Aorta (tissue), 5 donors: ENCODE data around the gene UBR1. TPM values are rescaled to one million over a fixed set of nuclear protein-coding genes. Genes with fewer than 3 reads are reported as not detected.

Experiments
- ATAC-seq: fragments of 200-7000 bp; cut with Tn5 transposase; one replicate; pipeline ENCODE4 v1.9.1; 2022; ENCODE audit warnings: moderate library complexity; ENCODE audit not compliant: low FRiP score
- DNase-seq, 2 donors: peaks; one replicate each; pipeline ENCODE4 v3.0.0-alpha.2; 2020
- H3K27ac ChIP-seq, 2 donors: one replicate each; pipeline ENCODE4 v1.5.1; 2013; ENCODE audit warnings: low read length in 2 of 2, mild to moderate bottlenecking in 2 of 2, moderate library complexity in 2 of 2, control low read depth in 1 of 2, inconsistent platforms in 1 of 2, low read depth in 1 of 2
- H3K27me3 ChIP-seq, 2 donors: one replicate each; pipeline ENCODE4 v1.6.1; 2013; ENCODE audit warnings: control low read depth in 1 of 2, low read length in 1 of 2, mild to moderate bottlenecking in 1 of 2, moderate library complexity in 1 of 2; ENCODE audit not compliant: insufficient read depth in 2 of 2, control insufficient read depth in 1 of 2
- H3K36me3 ChIP-seq, 2 donors: one replicate each; pipeline ENCODE4 v1.6.1; 2013; ENCODE audit warnings: control low read depth in 1 of 2, low read length in 1 of 2, mild to moderate bottlenecking in 1 of 2; ENCODE audit not compliant: insufficient read depth in 2 of 2, control insufficient read depth in 1 of 2
- H3K4me1 ChIP-seq, 2 donors: one replicate each; pipeline ENCODE4 v1.6.1; 2013; ENCODE audit warnings: low read length in 2 of 2, control low read depth in 1 of 2, mild to moderate bottlenecking in 1 of 2, moderate library complexity in 1 of 2; ENCODE audit not compliant: insufficient read depth in 2 of 2, control insufficient read depth in 1 of 2
- H3K4me3 ChIP-seq, 2 donors: one replicate each; pipeline ENCODE4 v1.5.1; 2013; ENCODE audit warnings: low read length in 2 of 2, control low read depth in 1 of 2, mild to moderate bottlenecking in 1 of 2
- H3K9me3 ChIP-seq: one replicate; pipeline ENCODE4 v1.6.1; 2013; ENCODE audit warnings: mild to moderate bottlenecking, low read length; ENCODE audit not compliant: control insufficient read depth
- WGBS, 2 donors: extraction: QIAGEN DNeasy Blood & Tissue Kit; methylation state at CpG; one replicate each; pipeline ENCODE4 v1.1.7; 2013; 5-methylcytosine and 5-hydroxymethylcytosine counted together
- intact Hi-C, 2 donors: fragments of 100-400 bp; cut with DNase I; formaldehyde crosslinking; loops; one replicate each; pipeline versions ENCODE4 v1.14.2 to v1.15.0; 2022
- polyA plus RNA-seq, 2 donors: library from polyadenylated mRNA; stranded (reverse); fragments of 200-250 nt; gene quantifications; one replicate each; pipeline ENCODE4 v1.2.3, GENCODE V29; 2013
- total RNA-seq, 2 donors: library from RNA; stranded (reverse); fragmentation: NEBNext Ultra II Directional; extraction: Animal tissue kit (Norgen Biotek cat#: 25700); gene quantifications; one replicate each; pipeline ENCODE4 v1.2.1, GENCODE V29; 2021
- donor health status: healthy with polysubstance abuse.
- donor health status: Bipolar disorder and iron deficiency.
- donor health status: DM: no; HTN: no; CAD: no.
- donor health status: DM: no; HTN: no; CAD: no.
- donor health status: DM: yes; HTN: yes; CAD: no.

The UBR1 gene
- total and polyA plus RNA-seq, 4 donors = 4.0 to 43.7 (median 25.0) TPM

DNA sequence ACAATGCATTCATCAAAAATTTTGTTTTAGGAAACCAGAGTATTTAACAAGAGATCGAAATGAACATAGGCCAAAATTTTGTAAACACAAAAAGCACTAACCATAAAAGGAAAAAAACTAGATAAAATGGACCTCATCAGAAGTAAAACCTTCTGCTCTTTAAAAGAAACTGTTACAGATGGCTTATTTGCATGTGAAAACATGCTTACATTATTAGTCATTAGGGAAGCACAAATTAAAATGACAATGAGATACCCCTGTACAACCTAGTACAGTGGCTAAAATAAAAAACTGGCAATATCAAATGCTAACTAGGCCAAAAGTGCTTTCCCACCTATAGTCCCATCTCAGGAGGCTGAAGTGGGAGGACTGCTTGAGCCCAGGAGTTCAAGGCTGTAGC, 19.3 kb downstream of the UBR1 start:
- Histone ChIP-seq H3K4me3 (no peak overlapping the region), H3K9me3 (no peaks in the 10 kb centered on the region), H3K27me3 (no peaks in the 10 kb centered on the region), H3K4me1 (no peaks in the 10 kb centered on the region), H3K27ac (no peak overlapping the region), H3K36me3 (no peaks in the 10 kb centered on the region)
- WGBS, 2 donors = 10 to 25% methylated on average over 1 of the region's 1 CpG
- intact Hi-C loops = no loop called here
- ATAC-seq = no peak
- no peak for DNase-seq

DNA sequence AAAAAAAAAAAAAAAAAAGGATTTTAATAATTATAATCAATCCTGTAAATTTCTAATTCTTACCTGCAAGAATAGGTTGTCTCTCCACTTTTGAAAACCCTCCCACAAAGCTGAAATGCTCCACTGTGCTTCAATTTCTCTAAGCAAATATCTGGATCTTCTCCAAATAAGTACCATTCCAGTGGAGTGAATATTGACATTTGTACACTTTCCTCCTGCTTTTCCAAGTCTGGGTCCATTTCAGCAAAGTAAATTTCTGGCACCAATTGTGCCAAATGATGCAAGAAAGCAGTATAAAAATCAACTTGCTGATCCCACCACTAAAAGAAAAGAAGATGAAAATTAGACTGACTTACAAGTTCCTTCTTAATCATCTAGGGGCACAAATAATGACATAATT, 19.9 kb downstream of the UBR1 start:
- Histone ChIP-seq H3K36me3 (no peaks in the 10 kb centered on the region), H3K4me3 (no peak overlapping the region), H3K27ac (no peak overlapping the region), H3K9me3 (no peaks in the 10 kb centered on the region), H3K4me1 (no peaks in the 10 kb centered on the region), H3K27me3 (no peaks in the 10 kb centered on the region)
- DNase-seq (no peak), ATAC-seq (no peak)
- intact Hi-C loops = no loop called here

DNA sequence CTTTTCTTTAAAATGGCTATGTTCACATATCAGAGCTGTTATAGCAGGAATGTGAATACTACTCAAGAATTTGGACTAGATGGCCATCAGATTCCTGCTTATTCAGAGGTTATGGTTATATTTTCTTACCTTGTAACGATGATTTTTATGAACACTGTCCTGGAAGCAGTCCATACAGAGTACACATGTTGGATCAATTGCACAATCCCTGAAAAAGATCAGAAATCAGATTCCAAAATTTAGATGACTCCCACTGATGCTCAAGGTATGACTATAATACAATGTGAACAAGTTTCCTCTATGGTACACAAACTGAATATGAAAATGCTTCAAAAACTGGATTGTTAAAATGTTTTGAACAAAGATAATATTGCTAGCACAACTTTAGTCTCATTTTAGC, 23.3 kb downstream of the UBR1 start:
- no peak for ATAC-seq
- Histone ChIP-seq H3K27me3 (no peaks in the 10 kb centered on the region), H3K4me3 (no peak overlapping the region), H3K9me3 (no peaks in the 10 kb centered on the region), H3K27ac (no peak overlapping the region), H3K4me1 (no peaks in the 10 kb centered on the region), H3K36me3 (no peaks in the 10 kb centered on the region)
- 85% methylated on average over 1 of the region's 1 CpG for WGBS, 2 donors
- intact Hi-C loops = no loop called here
- DNase-seq = no peak

DNA sequence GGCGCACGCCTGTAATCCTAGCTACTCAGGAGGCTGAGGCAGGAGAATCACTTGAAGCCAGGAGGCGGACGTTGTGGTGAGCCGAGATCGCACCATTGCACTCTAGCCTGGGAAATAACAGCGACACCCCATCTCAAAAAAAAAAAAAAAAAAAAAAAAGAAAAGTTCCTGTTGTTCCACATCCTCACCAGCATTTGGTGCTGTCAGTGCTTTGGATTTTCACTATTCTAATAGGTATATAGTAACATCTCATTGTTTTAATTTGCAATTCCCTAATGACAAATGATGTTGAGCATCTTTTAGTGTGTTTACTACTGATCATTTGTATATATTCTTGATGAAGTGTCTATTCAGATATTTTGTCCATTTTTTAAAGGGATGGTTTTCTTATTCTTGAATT, 24.6 kb downstream of the UBR1 start:
- Histone ChIP-seq H3K36me3 (no peaks in the 10 kb centered on the region), H3K4me1 (no peaks in the 10 kb centered on the region), H3K27me3 (no peaks in the 10 kb centered on the region)

DNA sequence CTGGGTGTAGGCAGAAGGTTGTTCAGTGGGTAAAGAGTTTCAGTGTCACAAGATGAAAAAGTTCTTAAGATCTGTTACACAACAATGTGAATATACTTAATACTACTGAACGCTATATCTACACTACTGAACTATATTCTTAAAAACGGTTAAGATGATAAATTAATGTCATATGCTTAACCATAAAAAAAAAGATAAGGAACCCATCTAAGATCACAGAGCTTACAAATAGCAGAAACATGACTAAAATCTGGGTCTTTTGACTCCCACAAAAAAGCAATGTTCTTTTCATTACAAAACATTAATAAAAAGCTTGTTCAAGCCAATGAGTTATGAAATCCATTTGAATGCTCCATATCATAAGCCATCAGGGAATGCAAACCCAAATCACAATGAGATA, 34.4 kb downstream of the UBR1 start:
- no peak for ATAC-seq
- 80 to 84% methylated on average over 2 of the region's 2 CpGs for WGBS, 2 donors

More for the DNA sequence above, 24.6 kb downstream of the UBR1 start:
- ATAC-seq (no peak), DNase-seq (no peak)
- 97 to 98% methylated on average over 7 of the region's 7 CpGs for WGBS, 2 donors
- intact Hi-C loops = no loop called here
- no peak overlapping the region for H3K4me3 ChIP-seq
- H3K9me3 ChIP-seq = no peaks in the 10 kb centered on the region
- no peak overlapping the region for H3K27ac ChIP-seq

DNA sequence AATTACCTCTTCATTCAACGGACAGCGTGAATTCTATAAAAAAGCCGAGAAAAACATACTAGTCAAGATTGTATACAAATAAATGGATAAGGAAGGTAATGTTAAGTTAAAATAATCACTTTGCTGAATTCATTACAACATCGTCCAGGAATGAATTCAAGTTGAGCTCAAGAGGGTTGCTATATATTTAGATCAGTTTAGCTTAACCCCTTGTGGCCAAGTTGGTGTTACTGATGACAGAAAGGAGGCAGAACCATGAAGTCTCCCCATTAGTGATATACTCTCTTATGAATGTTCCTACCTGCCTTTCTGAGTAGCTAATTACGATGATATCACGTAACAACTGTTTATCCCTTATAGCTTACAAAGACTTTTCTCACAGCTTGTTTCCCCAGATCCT, 34.9 kb downstream of the UBR1 start:
- DNase-seq (no peak), ATAC-seq (no peak)
- Histone ChIP-seq H3K27me3 (no peaks in the 10 kb centered on the region), H3K9me3 (no peaks in the 10 kb centered on the region), H3K27ac (no peak overlapping the region), H3K4me3 (no peak overlapping the region), H3K4me1 (no peaks in the 10 kb centered on the region), H3K36me3 (peaks cover 3% of the 10 kb centered on the region in 2 donors)
- WGBS, 2 donors = 69 to 71% methylated on average over 6 of the region's 6 CpGs
- intact Hi-C loops = no loop called here

More for the DNA sequence above, 34.4 kb downstream of the UBR1 start:
- H3K9me3 ChIP-seq = no peaks in the 10 kb centered on the region
- peaks cover 3% of the 10 kb centered on the region in 2 donors for H3K36me3 ChIP-seq
- H3K27ac ChIP-seq = no peak overlapping the region
- no peak overlapping the region for H3K4me3 ChIP-seq
- DNase-seq = no peak
- intact Hi-C loops = no loop called here
- H3K27me3 ChIP-seq = no peaks in the 10 kb centered on the region
- H3K4me1 ChIP-seq = no peaks in the 10 kb centered on the region

DNA sequence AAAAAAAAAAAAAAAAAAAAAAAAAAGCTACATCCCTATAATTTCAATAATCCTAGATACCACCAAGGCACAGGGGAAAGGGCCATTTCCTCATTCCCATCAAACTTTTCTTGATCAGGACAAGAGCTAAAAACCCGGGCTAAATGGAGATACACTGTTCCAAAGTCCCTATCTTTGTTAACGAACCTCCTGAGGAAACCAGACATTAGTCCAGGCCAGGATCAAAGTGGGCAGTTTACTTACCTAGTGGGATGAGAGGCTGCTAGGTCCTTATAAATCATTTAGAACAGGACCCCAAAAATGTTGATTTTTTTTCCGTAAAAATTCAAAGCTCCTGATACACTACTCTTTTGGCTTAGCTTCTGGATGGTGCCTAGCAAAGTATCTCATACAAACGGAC, 35.6 kb downstream of the UBR1 start:
- H3K36me3 ChIP-seq = peaks cover 3% of the 10 kb centered on the region in 2 donors
- H3K4me1 ChIP-seq = no peaks in the 10 kb centered on the region
- no peaks in the 10 kb centered on the region for H3K27me3 ChIP-seq
- no peaks in the 10 kb centered on the region for H3K9me3 ChIP-seq
- DNase-seq (no peak), ATAC-seq (no peak)
- no peak overlapping the region for H3K27ac ChIP-seq
- intact Hi-C loops = no loop called here
- H3K4me3 ChIP-seq = no peak overlapping the region
- WGBS, 2 donors = 85 to 86% methylated on average over 4 of the region's 4 CpGs

DNA sequence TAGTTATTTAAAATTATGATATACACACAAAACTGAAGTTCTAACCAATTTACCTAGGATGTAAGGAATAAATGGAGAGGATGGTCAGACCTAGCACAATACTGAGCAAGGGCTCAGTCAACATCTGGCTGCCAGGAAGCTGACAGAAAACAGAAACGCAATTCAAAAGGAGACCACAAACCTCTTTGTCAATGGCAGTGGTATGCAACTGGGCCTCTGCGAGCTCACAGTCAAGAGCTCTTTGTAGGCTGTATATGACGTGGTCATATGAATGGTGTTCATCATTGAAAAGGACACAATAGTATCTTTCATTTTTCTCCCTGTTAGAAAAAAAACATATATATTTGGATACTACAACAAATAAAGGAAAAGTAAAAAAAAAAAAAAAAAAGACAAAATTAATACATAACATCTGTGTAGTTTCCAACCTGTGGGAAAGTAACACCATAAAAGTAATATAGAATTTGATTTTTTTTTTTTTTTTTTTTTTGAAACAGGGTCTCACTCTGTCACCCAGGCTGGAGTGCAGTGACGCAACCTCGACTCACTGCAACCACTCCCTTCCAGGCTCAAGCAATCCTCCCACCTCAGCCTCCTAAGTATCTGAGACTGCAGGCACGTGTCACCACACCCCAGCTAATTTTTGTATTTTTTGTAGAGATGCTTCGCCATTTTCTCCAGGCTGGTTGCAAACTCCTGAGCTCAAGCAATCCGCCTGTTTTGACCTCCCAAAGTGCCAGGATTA, 37.9 kb downstream of the UBR1 start:
- no peak overlapping the region for H3K27ac ChIP-seq
- WGBS, 2 donors = 93% methylated on average over 8 of the region's 8 CpGs
- no peaks in the 10 kb centered on the region for H3K4me1 ChIP-seq
- no peaks in the 10 kb centered on the region for H3K9me3 ChIP-seq
- no peak for DNase-seq
- H3K36me3 ChIP-seq = peaks cover 3% of the 10 kb centered on the region in 2 donors
- no peaks in the 10 kb centered on the region for H3K27me3 ChIP-seq
- no peak overlapping the region for H3K4me3 ChIP-seq
- intact Hi-C loops = no loop called here
- ATAC-seq = no peak

DNA sequence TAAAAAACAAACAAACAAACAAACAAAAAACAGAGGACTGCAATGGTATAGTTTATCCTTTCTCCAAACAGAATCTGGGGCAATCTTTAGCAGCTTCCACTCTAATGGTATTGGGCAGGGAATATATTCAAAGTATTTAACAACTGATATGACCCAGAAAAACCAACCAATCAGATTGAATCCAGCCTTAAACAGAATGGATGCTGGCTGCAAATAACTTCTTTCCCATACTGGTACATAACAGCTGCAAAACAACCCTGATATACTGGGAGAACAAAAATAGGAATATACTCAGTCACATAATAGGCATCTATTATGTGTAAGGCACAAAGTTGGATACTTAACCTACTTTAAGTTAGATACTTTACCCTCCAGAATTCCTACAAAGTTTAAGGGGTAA, 49.1 kb downstream of the UBR1 start:
- Histone ChIP-seq H3K9me3 (no peaks in the 10 kb centered on the region), H3K27me3 (no peaks in the 10 kb centered on the region), H3K4me3 (no peak overlapping the region), H3K27ac (no peak overlapping the region), H3K4me1 (no peaks in the 10 kb centered on the region), H3K36me3 (peaks cover 0 to 3% of the 10 kb centered on the region in 2 donors)
- ATAC-seq = no peak
- no peak for DNase-seq
- intact Hi-C loops = no loop called here
